ENCODE data around the gene NANOS3. TPM values are rescaled to one million over a fixed set of nuclear protein-coding genes. Genes with fewer than 3 reads are reported as not detected.

NANOS3 gene
- not detected for total RNA-seq

GRCh38 chr19:13876834-13877233 lies at the start of gene NANOS3:
NANOS3 (plus strand) TSS chr19:13877134; CDS start chr19:13877249, 115 bp downstream.

GRCh38 chr19:13905634-13906520 lies 28.9 kb downstream of the NANOS3 start, which contains the start of the genes BRME1 and CC2D1A:
BRME1 (minus strand) TSS chr19:13906117; CDS start chr19:13904892, 1,225 bp downstream.
CC2D1A (plus strand) TSS chr19:13906201; CDS start chr19:13906442, 241 bp downstream.

Small RNA genes within 50 kb of the gene (small RNA-seq; reads per million reads assigned to genes)
- gene MIR181C (ENCODE audit: low replicate concordance) (241 reads per million, percentile 98 among the genes with 10 or more reads in this experiment), gene MIR181D (ENCODE audit: low replicate concordance) (60.6 reads per million, percentile 97 among the genes with 10 or more reads in this experiment)

Other genes starting within 250 kb of the NANOS3 start
- gene MRI1, start 112.6 kb upstream of the NANOS3 start, total RNA-seq, result 67.3 TPM
- gene C19orf53, start 102.7 kb upstream of the NANOS3 start, total RNA-seq, result 48.1 TPM
- 15.9 TPM for gene ZSWIM4, start 81.7 kb upstream of the NANOS3 start, total RNA-seq
- 4.2 TPM for gene BRME1, start 29.0 kb downstream of the NANOS3 start, total RNA-seq
- 19.6 TPM for gene CC2D1A, start 29.1 kb downstream of the NANOS3 start, total RNA-seq
- 0.76 TPM for gene PODNL1, start 61.3 kb downstream of the NANOS3 start, total RNA-seq
- gene DCAF15, start 75.4 kb downstream of the NANOS3 start, total RNA-seq, result 23.9 TPM
- 14.8 TPM for gene RFX1, start 129.2 kb downstream of the NANOS3 start, total RNA-seq
- not detected for gene RLN3, start 151.0 kb downstream of the NANOS3 start, total RNA-seq
- 7.2 TPM for gene IL27RA, start 154.6 kb downstream of the NANOS3 start, total RNA-seq
- 5.0 TPM for gene PALM3, start 184.9 kb downstream of the NANOS3 start, total RNA-seq
- 6.6 TPM for gene MISP3, start 195.7 kb downstream of the NANOS3 start, total RNA-seq
- not detected for gene C19orf67, start 208.6 kb downstream of the NANOS3 start, total RNA-seq
- gene SAMD1, start 213.6 kb downstream of the NANOS3 start, total RNA-seq, result 39.5 TPM
- 76.0 TPM for gene PRKACA, start 240.6 kb downstream of the NANOS3 start, total RNA-seq